Panc1 (cell line): Measurements from ENCODE around the gene SCGB1C1. TPM values are rescaled to one million over a fixed set of nuclear protein-coding genes. Genes with fewer than 3 reads are reported as not detected.

Experiments used
- ATAC-seq: fragments of 200-7000 bp; cut with Tn5 transposase; 2 replicates; pipeline ENCODE4 v1.9.1; 2020; ENCODE audit warnings: mild to moderate bottlenecking, moderate library complexity
- BruUV-seq: library from RNA; stranded (reverse); fragments of 400-500 nt; replicated peaks from 2 replicates; lab custom pipeline; 2021; lab: Mats Ljungman, UMichigan
- CTCF ChIA-PET: fragments of 300-600 bp; sonication (Branson Sonifier 250); formaldehyde crosslinking; loops from one replicate; lab custom pipeline; 2022; ENCODE audit warnings: antibody characterized with exemption; lab: Charles Lee
- POLR2A ChIA-PET: fragments of 300-600 bp; sonication (Branson Sonifier 250); formaldehyde crosslinking; loops from one replicate; lab custom pipeline; 2022; ENCODE audit warnings: antibody characterized with exemption; lab: Charles Lee
- DNase-seq: peaks from one replicate; pipeline ENCODE4 v3.0.0-alpha.2; 2010; ENCODE audit warnings: low read depth, low spot score
- H3K27ac ChIP-seq: 2 replicates; pipeline ENCODE4 v1.5.1; 2011; ENCODE audit warnings: mild to moderate bottlenecking, low read length, inconsistent platforms
- H3K27me3 ChIP-seq: fragments of 200-500 bp; sonication (Bioruptor generic); 2 replicates; pipeline ENCODE4 v1.6.0; 2014; ENCODE audit warnings: low read length, inconsistent platforms; ENCODE audit not compliant: control insufficient read depth, insufficient read depth
- H3K36me3 ChIP-seq: fragments of 200-500 bp; sonication (Bioruptor generic); 2 replicates; pipeline ENCODE4 v1.5.1; 2014; ENCODE audit warnings: inconsistent platforms, mild to moderate bottlenecking, low read length, moderate library complexity; ENCODE audit not compliant: control insufficient read depth, insufficient read depth
- H3K4me1 ChIP-seq: 2 replicates; pipeline ENCODE4 v1.5.1; 2011; ENCODE audit warnings: inconsistent platforms, mild to moderate bottlenecking, low read length, moderate library complexity; ENCODE audit not compliant: control insufficient read depth, insufficient read depth
- H3K4me3 ChIP-seq, 2 experiments: 2 replicates each; pipeline ENCODE4 v1.5.1; 2011 to 2012; ENCODE audit warnings: low read depth in 2 of 2, low read length in 2 of 2, mild to moderate bottlenecking in 2 of 2, inconsistent platforms in 1 of 2, moderate library complexity in 1 of 2
- H3K9me3 ChIP-seq: fragments of 200-500 bp; sonication (Bioruptor generic); 2 replicates; pipeline ENCODE4 v1.5.1; 2014; ENCODE audit warnings: low read depth, mild to moderate bottlenecking, inconsistent platforms, low read length, moderate library complexity; ENCODE audit not compliant: control insufficient read depth, insufficient read depth
- POLR2AphosphoS5 ChIP-seq: IDR thresholded peaks from 2 replicates; pipeline ENCODE4 v1.6.1; 2012; ENCODE audit warnings: mild to moderate bottlenecking, low read depth, low read length, moderate library complexity
- SIN3A ChIP-seq: IDR thresholded peaks from 2 replicates; pipeline ENCODE4 v1.6.1; 2012; ENCODE audit warnings: low read depth, mild to moderate bottlenecking, low read length, moderate library complexity, borderline replicate concordance; ENCODE audit not compliant: insufficient read depth
- TCF7L2 ChIP-seq: IDR thresholded peaks from 2 replicates; pipeline ENCODE4 v1.6.1; 2011; ENCODE audit warnings: mild to moderate bottlenecking, low read depth, low read length, inconsistent platforms
- in situ Hi-C: cut with HindIII; loops from 2 replicates; pipeline ENCODE4 v1.10.0; 2016; ENCODE audit warnings: low sequenced_read_pairs, low pct_unique_long_range_greater_than_20kb
- intact Hi-C: fragments of 100-400 bp; cut with micrococcal nuclease; formaldehyde crosslinking; loops from one replicate; pipeline ENCODE4 v1.10.0; 2022; ENCODE audit not compliant: unreplicated experiment
- total RNA-seq: library from RNA; stranded (reverse); gene quantifications from one replicate; pipeline ENCODE4 v1.2.1, GENCODE V29; 2021; ENCODE audit not compliant: unreplicated experiment
- TF ChIP-seq, protein P1 (sequence below): fragments of 450-650 bp; IDR thresholded peaks from 2 replicates; pipeline ENCODE4 v1.5.1; 2017; ENCODE audit warnings: mild to moderate bottlenecking
- TF ChIP-seq, protein P2 (sequence below), 2 experiments: IDR thresholded peaks; 2 replicates each; pipeline ENCODE4 v1.6.1; 2011 to 2012; ENCODE audit warnings: low read depth in 2 of 2, control low read depth in 1 of 2, low read length in 1 of 2, mild to moderate bottlenecking in 1 of 2, moderate library complexity in 1 of 2; ENCODE audit not compliant: insufficient read depth in 1 of 2

Gene SCGB1C1
- total RNA-seq, 1 experiment from 2014 or later, result not detected

DNA sequence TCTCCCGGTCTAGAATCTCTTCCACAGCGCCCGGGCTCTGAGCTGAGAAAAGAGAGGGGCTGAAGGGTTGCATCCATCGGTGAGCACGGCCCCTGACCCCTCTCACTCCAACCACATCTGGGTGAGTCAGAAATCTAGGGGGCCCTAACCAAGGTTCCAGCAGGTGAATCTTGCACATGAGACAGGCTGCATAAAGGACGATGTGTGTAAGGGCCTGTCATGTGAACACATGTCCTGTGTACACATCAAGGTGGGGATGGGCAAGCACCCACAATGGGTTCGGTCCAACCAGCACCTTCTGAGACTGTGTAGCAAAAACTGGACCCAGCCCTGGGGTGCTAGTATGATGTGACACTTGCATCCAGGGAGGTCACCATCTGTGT, 13.1 kb downstream of the SCGB1C1 start:
- CTCF ChIA-PET, result no interaction called here
- in situ Hi-C loops (no loop called here), intact Hi-C loops (no loop called here)
- BruUV-seq, result no TSS peak
- TF ChIP-seq TCF7L2, result no peak
- TF ChIP-seq, protein P1, sequence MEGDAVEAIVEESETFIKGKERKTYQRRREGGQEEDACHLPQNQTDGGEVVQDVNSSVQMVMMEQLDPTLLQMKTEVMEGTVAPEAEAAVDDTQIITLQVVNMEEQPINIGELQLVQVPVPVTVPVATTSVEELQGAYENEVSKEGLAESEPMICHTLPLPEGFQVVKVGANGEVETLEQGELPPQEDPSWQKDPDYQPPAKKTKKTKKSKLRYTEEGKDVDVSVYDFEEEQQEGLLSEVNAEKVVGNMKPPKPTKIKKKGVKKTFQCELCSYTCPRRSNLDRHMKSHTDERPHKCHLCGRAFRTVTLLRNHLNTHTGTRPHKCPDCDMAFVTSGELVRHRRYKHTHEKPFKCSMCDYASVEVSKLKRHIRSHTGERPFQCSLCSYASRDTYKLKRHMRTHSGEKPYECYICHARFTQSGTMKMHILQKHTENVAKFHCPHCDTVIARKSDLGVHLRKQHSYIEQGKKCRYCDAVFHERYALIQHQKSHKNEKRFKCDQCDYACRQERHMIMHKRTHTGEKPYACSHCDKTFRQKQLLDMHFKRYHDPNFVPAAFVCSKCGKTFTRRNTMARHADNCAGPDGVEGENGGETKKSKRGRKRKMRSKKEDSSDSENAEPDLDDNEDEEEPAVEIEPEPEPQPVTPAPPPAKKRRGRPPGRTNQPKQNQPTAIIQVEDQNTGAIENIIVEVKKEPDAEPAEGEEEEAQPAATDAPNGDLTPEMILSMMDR, result no peak
- TF ChIP-seq, protein P2, sequence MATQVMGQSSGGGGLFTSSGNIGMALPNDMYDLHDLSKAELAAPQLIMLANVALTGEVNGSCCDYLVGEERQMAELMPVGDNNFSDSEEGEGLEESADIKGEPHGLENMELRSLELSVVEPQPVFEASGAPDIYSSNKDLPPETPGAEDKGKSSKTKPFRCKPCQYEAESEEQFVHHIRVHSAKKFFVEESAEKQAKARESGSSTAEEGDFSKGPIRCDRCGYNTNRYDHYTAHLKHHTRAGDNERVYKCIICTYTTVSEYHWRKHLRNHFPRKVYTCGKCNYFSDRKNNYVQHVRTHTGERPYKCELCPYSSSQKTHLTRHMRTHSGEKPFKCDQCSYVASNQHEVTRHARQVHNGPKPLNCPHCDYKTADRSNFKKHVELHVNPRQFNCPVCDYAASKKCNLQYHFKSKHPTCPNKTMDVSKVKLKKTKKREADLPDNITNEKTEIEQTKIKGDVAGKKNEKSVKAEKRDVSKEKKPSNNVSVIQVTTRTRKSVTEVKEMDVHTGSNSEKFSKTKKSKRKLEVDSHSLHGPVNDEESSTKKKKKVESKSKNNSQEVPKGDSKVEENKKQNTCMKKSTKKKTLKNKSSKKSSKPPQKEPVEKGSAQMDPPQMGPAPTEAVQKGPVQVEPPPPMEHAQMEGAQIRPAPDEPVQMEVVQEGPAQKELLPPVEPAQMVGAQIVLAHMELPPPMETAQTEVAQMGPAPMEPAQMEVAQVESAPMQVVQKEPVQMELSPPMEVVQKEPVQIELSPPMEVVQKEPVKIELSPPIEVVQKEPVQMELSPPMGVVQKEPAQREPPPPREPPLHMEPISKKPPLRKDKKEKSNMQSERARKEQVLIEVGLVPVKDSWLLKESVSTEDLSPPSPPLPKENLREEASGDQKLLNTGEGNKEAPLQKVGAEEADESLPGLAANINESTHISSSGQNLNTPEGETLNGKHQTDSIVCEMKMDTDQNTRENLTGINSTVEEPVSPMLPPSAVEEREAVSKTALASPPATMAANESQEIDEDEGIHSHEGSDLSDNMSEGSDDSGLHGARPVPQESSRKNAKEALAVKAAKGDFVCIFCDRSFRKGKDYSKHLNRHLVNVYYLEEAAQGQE (IDR thresholded peaks at IDR 0.05; ENCODE audit: insufficient read depth in 1 of 2, low read depth in 2 of 2, low read length in 1 of 2), result no peak
- no peak for TF ChIP-seq POLR2AphosphoS5
- TF ChIP-seq SIN3A, result no peak
- no peaks in the 10 kb centered on the region for H3K27me3 ChIP-seq
- peaks cover 30% of the 10 kb centered on the region for H3K4me1 ChIP-seq
- H3K4me3 ChIP-seq, result peak overlapping the region; percentile 99 to 100
- peak overlapping the region; percentile 100 for H3K27ac ChIP-seq
- no peaks in the 10 kb centered on the region for H3K9me3 ChIP-seq
- peaks cover 16% of the 10 kb centered on the region for H3K36me3 ChIP-seq
- POLR2A ChIA-PET, result interaction anchor here (0.9 kb wide), 1 partner anchor 32 kb away, joined by 4 read pairs; no protein-coding TSS in a partner anchor
- ATAC-seq (no peak), DNase-seq (no peak)

DNA sequence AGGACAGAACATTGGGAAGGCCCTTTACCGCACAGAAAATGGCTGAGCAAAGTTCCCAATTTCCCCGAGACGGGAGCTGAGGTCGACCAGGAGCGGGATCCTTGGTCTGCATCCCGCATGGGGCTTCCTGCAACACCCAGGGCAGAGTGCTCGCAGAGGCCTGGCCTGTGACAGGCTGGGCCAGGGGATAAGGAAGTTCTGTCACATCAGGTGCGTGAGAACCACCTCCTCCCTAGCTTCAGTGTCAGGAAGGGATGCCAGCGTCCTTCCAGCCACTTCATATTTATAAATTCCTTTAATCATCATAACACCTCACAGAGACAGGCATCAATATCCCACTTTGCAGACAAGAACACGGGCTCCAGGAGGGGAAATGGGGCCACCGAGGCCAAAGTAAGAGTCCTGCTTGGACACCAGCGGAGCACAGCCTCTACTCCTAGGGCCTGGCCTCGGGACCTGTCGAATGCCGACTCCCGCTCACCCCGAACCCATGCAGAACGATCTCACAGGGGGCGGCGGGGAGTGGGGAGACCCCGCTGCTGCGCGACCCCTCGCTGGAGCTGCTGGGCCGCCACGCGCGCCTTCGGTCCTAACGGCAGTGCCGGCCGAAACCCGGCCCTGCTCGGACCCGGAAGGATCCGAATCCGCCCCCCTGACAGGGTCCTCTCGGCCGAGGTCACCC, 13.8 kb downstream of the SCGB1C1 start:
- peaks cover 21% of the 10 kb centered on the region for H3K36me3 ChIP-seq
- ATAC-seq (no peak; the same call in 1 of the 2 replicates), DNase-seq (no peak)
- intact Hi-C loops, result no loop called here
- CTCF ChIA-PET, result interaction anchor here (0.6 to 1.0 kb wide), 3 partner anchors 44 to 242 kb away, joined by 3 to 4 read pairs (median 3); no protein-coding TSS in a partner anchor
- no peaks in the 10 kb centered on the region for H3K9me3 ChIP-seq
- H3K4me1 ChIP-seq, result peaks cover 33% of the 10 kb centered on the region
- H3K27ac ChIP-seq, result peak overlapping the region; percentile 100
- BruUV-seq, result no TSS peak
- POLR2A ChIA-PET, result interaction anchor here (0.8 to 1.0 kb wide), 4 partner anchors 8 to 31 kb away, joined by 3 to 5 read pairs (median 4); no protein-coding TSS in a partner anchor
- no peaks in the 10 kb centered on the region for H3K27me3 ChIP-seq
- in situ Hi-C loops, result no loop called here
- TF ChIP-seq, protein P2 (IDR thresholded peaks at IDR 0.05; ENCODE audit: insufficient read depth in 1 of 2, low read depth in 2 of 2, low read length in 1 of 2), result no peak
- TF ChIP-seq POLR2AphosphoS5 (no peak), SIN3A (no peak), TCF7L2 (no peak)
- TF ChIP-seq, protein P1, result no peak
- H3K4me3 ChIP-seq, result peak overlapping the region; percentile 99 to 100
